ENCODE measurements around the gene SCUBE2. TPM values are rescaled to one million over a fixed set of nuclear protein-coding genes. Genes with fewer than 3 reads are reported as not detected.

The SCUBE2 gene
- total RNA-seq, 1 donor = 1.8 TPM

DNA sequence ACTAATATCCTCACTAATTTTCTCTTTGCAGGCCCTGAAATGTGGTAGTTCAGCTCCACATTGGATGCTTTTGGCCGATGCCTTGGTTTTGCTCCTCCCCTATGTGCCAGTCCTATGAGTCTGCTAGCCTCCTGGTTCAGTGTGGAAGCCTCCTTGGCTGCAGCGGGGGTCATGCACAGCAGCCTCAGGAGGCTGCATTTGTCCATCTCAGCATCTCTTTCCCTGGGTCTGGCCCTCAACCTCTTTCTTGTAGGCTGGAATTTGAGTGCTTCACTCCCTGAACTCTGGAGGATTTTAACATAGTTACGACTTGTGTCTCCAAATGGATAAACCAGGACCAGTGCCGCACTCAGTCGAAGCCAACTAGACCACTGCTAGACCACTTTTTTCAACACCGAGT, 34.9 kb downstream of the SCUBE2 start:
- Histone ChIP-seq H3K79me2 (ENCODE audit: insufficient read depth, low read length) (no peaks in the 10 kb centered on the region), H3K27ac (ENCODE audit: low read depth, low read length) (no peak overlapping the region), H3K27me3 (ENCODE audit: insufficient read depth, low read length) (no peaks in the 10 kb centered on the region), H3K9me3 (ENCODE audit: low read depth, low read length) (no peaks in the 10 kb centered on the region), H4K20me1 (ENCODE audit: insufficient read depth, low read length) (no peaks in the 10 kb centered on the region), H3K4me1 (ENCODE audit: insufficient read depth, low read length) (no peaks in the 10 kb centered on the region), H3K36me3 (ENCODE audit: insufficient read depth, low read length) (no peaks in the 10 kb centered on the region), H3K4me2 (ENCODE audit: insufficient read depth, low read length) (no peak overlapping the region), H2AFZ (ENCODE audit: low read length) (no peak overlapping the region), H3K4me3 (ENCODE audit: insufficient read depth, low read length) (no peak overlapping the region)
- TF ChIP-seq, protein P1, sequence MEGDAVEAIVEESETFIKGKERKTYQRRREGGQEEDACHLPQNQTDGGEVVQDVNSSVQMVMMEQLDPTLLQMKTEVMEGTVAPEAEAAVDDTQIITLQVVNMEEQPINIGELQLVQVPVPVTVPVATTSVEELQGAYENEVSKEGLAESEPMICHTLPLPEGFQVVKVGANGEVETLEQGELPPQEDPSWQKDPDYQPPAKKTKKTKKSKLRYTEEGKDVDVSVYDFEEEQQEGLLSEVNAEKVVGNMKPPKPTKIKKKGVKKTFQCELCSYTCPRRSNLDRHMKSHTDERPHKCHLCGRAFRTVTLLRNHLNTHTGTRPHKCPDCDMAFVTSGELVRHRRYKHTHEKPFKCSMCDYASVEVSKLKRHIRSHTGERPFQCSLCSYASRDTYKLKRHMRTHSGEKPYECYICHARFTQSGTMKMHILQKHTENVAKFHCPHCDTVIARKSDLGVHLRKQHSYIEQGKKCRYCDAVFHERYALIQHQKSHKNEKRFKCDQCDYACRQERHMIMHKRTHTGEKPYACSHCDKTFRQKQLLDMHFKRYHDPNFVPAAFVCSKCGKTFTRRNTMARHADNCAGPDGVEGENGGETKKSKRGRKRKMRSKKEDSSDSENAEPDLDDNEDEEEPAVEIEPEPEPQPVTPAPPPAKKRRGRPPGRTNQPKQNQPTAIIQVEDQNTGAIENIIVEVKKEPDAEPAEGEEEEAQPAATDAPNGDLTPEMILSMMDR (IDR thresholded peaks at IDR 0.05; ENCODE audit: extremely low read depth, low read depth, low read length) = no peak
- DNase-seq (ENCODE audit: insufficient read length, low spot score, missing footprints) = no peak

DNA sequence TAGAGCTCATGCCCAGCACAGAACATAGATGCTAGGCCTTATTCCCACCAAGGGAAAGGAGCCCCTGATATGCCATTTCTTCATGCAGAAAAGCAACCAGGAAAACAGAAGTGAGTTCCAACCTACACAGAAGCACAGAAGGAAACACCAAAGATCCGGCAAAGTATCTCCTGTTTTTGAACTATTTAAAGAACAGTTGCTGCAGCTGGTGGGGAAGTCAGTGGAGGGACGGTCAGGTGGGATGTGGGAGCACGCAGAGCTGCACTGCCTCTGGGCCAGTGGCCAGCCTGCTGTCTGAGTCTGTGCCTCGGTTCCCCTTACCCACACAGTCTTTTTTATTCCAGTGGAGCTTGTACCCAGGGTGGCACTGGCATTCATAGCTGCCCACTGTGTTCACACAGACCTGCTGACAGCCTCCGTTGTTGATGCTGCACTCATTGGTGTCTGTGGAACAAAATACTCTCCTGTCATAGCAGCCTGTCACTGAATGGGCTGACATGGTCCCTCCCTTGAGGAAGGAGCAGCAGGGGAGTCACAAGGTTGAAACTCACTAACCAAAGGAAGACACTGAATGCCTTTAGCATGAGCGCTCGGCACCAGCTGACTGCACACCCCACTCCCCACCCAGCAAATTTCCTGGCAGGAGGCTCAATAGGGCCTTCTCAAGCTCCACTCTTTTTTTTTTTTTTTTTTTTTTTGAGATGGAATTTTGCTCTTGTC, 37.9 kb downstream of the SCUBE2 start:
- Histone ChIP-seq H3K4me2 (ENCODE audit: insufficient read depth, low read length) (no peak overlapping the region), H2AFZ (ENCODE audit: low read length) (no peak overlapping the region)

DNA sequence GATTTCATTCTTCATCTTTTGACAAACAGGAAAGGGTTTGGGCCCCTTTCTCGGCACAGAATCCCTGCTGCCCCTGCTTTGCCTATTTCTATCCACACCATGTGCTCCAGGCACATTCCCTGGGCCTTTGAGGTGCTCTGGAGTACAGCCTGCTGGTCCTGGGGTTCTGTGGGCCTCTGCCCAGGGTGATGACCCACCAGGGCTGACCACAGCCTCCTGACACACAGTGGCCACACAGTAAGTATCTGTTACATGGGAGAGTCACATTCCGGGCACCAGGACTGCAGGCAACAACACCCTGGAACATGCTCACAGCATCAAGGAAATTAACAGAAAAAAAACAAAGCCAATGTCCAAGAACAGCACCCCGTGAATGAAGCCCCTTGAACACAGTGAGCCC, 39.1 kb downstream of the SCUBE2 start:
- TF ChIP-seq, protein P1 (IDR thresholded peaks at IDR 0.05; ENCODE audit: extremely low read depth, low read depth, low read length) = no peak
- H3K4me2 ChIP-seq (ENCODE audit: insufficient read depth, low read length) = no peak overlapping the region
- H3K4me1 ChIP-seq (ENCODE audit: insufficient read depth, low read length) = no peaks in the 10 kb centered on the region
- H3K27me3 ChIP-seq (ENCODE audit: insufficient read depth, low read length) = no peaks in the 10 kb centered on the region
- no peaks in the 10 kb centered on the region for H3K36me3 ChIP-seq (ENCODE audit: insufficient read depth, low read length)
- no peaks in the 10 kb centered on the region for H3K79me2 ChIP-seq (ENCODE audit: insufficient read depth, low read length)
- H3K27ac ChIP-seq (ENCODE audit: low read depth, low read length) = no peak overlapping the region
- H2AFZ ChIP-seq (ENCODE audit: low read length) = no peak overlapping the region
- H3K9me3 ChIP-seq (ENCODE audit: low read depth, low read length) = no peaks in the 10 kb centered on the region
- no peaks in the 10 kb centered on the region for H4K20me1 ChIP-seq (ENCODE audit: insufficient read depth, low read length)
- DNase-seq (ENCODE audit: insufficient read length, low spot score, missing footprints) = no peak
- H3K4me3 ChIP-seq (ENCODE audit: insufficient read depth, low read length) = no peak overlapping the region

More for the DNA sequence above, 37.9 kb downstream of the SCUBE2 start:
- no peaks in the 10 kb centered on the region for H3K9me3 ChIP-seq (ENCODE audit: low read depth, low read length)
- no peak overlapping the region for H3K27ac ChIP-seq (ENCODE audit: low read depth, low read length)
- H3K4me3 ChIP-seq (ENCODE audit: insufficient read depth, low read length) = no peak overlapping the region
- no peak for DNase-seq (ENCODE audit: insufficient read length, low spot score, missing footprints)
- no peaks in the 10 kb centered on the region for H3K79me2 ChIP-seq (ENCODE audit: insufficient read depth, low read length)
- no peaks in the 10 kb centered on the region for H3K4me1 ChIP-seq (ENCODE audit: insufficient read depth, low read length)
- no peaks in the 10 kb centered on the region for H3K27me3 ChIP-seq (ENCODE audit: insufficient read depth, low read length)
- no peaks in the 10 kb centered on the region for H3K36me3 ChIP-seq (ENCODE audit: insufficient read depth, low read length)
- H4K20me1 ChIP-seq (ENCODE audit: insufficient read depth, low read length) = no peaks in the 10 kb centered on the region
- TF ChIP-seq, protein P1 (IDR thresholded peaks at IDR 0.05; ENCODE audit: extremely low read depth, low read depth, low read length) = no peak

DNA sequence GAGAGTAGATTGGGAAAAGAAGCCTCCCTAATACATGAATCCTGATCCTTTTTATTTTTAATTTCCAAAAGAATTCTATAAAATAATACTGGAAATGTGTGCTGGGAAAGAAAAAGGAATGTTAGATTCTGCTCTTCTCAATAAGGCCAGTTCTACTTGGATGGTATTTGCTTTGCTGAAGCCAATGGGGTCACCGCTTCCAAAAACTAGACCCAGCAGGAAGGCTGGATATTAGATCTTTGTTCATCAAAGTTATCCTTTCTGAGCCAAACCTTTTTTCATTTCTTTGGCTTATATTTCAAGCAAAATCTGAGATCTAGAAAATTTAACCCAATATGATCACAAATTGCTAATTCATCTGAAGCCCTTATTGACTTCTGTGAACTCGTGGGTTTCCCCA, 41.4 kb downstream of the SCUBE2 start:
- no peaks in the 10 kb centered on the region for H3K4me1 ChIP-seq (ENCODE audit: insufficient read depth, low read length)
- H3K27me3 ChIP-seq (ENCODE audit: insufficient read depth, low read length) = no peaks in the 10 kb centered on the region
- H3K27ac ChIP-seq (ENCODE audit: low read depth, low read length) = no peak overlapping the region
- no peak overlapping the region for H3K4me3 ChIP-seq (ENCODE audit: insufficient read depth, low read length)
- no peak for DNase-seq (ENCODE audit: insufficient read length, low spot score, missing footprints)
- no peak overlapping the region for H3K4me2 ChIP-seq (ENCODE audit: insufficient read depth, low read length)
- H4K20me1 ChIP-seq (ENCODE audit: insufficient read depth, low read length) = no peaks in the 10 kb centered on the region
- H3K36me3 ChIP-seq (ENCODE audit: insufficient read depth, low read length) = no peaks in the 10 kb centered on the region
- TF ChIP-seq, protein P1 (IDR thresholded peaks at IDR 0.05; ENCODE audit: extremely low read depth, low read depth, low read length) = no peak
- H3K79me2 ChIP-seq (ENCODE audit: insufficient read depth, low read length) = no peaks in the 10 kb centered on the region
- H2AFZ ChIP-seq (ENCODE audit: low read length) = no peak overlapping the region
- H3K9me3 ChIP-seq (ENCODE audit: low read depth, low read length) = no peaks in the 10 kb centered on the region

All from osteoblast (primary cell).